Activated CD8-positive, alpha-beta T cell treated with anti-CD3 and anti-CD28 coated beads for 36 hours (primary cell): ENCODE results near the gene KCTD14. TPM values are rescaled to one million over a fixed set of nuclear protein-coding genes. Genes with fewer than 3 reads are reported as not detected.

Experiments
- ATAC-seq: fragments of 200-7000 bp; cut with Tn5 transposase; one replicate; pipeline ENCODE4 v1.10.0; 2021; ENCODE audit warnings: mild to moderate bottlenecking, moderate library complexity
- CTCF ChIA-PET: fragments of 350-600 bp; sonication (Branson Sonifier 250); formaldehyde crosslinking; loops from one replicate; lab custom pipeline; 2021; ENCODE audit warnings: antibody characterized with exemption; lab: Charles Lee
- POLR2A ChIA-PET: fragments of 350-600 bp; sonication (Branson Sonifier 250); formaldehyde crosslinking; loops from one replicate; lab custom pipeline; 2021; ENCODE audit warnings: antibody characterized with exemption; lab: Charles Lee
- DNase-seq: peaks from one replicate; pipeline ENCODE4 v3.0.0-alpha.2; 2020
- H3K27ac Mint-ChIP-seq: one replicate; pipeline ENCODE4 v1.8.0; 2021; ENCODE audit warnings: mild to moderate bottlenecking, mixed read lengths
- H3K27me3 Mint-ChIP-seq: one replicate; pipeline ENCODE4 v1.8.0; 2021; ENCODE audit warnings: mixed read lengths
- H3K36me3 Mint-ChIP-seq: one replicate; pipeline ENCODE4 v1.8.0; 2021; ENCODE audit warnings: low read depth, mixed read lengths
- H3K4me1 Mint-ChIP-seq: one replicate; pipeline ENCODE4 v1.8.0; 2021; ENCODE audit warnings: low read depth, mixed read lengths
- H3K4me3 Mint-ChIP-seq: one replicate; pipeline ENCODE4 v1.8.0; 2021; ENCODE audit warnings: mild to moderate bottlenecking, moderate library complexity, mixed read lengths
- H3K9me3 Mint-ChIP-seq: one replicate; pipeline ENCODE4 v1.8.0; 2021; ENCODE audit warnings: mixed read lengths
- CTCF ChIP-seq: fragments of 200-600 bp; IDR thresholded peaks from one replicate; pipeline ENCODE4 v1.8.0; 2022; ENCODE audit warnings: antibody characterized with exemption, mild to moderate bottlenecking
- intact Hi-C: fragments of 100-400 bp; cut with micrococcal nuclease; formaldehyde crosslinking; loops from one replicate; pipeline ENCODE4 v1.10.0; 2022
- total RNA-seq, 2 experiments: library from RNA; stranded (reverse); gene quantifications; one replicate each; pipeline ENCODE4 v1.2.3, GENCODE V29; 2021

Gene KCTD14
- total RNA-seq, 2 experiments from 2014 or later = 0.16 TPM; not detected in 1

DNA sequence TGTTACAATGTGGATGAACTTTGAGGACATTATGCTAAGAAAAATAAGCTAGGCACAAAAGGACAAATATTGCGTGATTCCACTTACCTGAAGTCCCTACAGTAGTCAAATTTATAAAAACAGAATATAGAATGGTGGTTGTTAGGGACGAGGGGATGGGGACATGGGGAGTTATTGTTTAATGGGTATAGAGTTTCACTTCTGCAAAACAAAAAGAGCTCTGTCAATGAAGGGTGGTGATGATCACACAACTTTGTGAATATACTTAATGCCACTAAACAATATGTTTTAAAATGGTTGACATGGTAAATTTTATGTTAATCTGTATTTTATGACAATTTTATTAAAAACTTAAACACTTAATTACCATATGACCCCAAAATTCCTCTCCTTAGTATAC lies 54.7 kb downstream of the KCTD14 start:
- ChIA-PET CTCF (no interaction called here), POLR2A (no interaction called here)
- no peaks in the 10 kb centered on the region for H3K27me3 Mint-ChIP-seq
- no peaks in the 10 kb centered on the region for H3K9me3 Mint-ChIP-seq
- no peak overlapping the region for H3K4me3 Mint-ChIP-seq
- H3K4me1 Mint-ChIP-seq = no peaks in the 10 kb centered on the region
- TF ChIP-seq CTCF = no peak
- H3K36me3 Mint-ChIP-seq = peaks cover 23% of the 10 kb centered on the region
- no peak overlapping the region for H3K27ac Mint-ChIP-seq
- DNase-seq (no peak), ATAC-seq (no peak)
- intact Hi-C loops = no loop called here

DNA sequence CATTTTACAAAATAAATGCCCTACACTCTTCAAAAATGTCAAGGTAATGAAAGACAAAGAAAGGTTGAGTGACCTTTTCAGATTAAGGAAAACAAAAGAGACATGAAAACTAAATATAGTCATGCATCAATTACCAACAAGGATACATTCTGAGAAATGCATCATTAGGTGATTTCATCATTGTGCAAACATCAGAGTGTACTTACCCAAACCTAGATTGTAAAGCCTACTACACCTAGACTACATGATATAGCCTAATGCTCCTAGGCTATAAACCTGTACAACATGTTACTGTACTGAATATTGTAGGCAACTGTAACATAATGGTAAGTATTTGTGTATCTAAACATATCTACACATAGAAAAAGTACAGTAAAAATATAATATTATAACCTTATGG lies 55.3 kb downstream of the KCTD14 start:
- Mint-ChIP-seq H3K4me1 (no peaks in the 10 kb centered on the region), H3K27ac (no peak overlapping the region), H3K36me3 (peaks cover 20% of the 10 kb centered on the region), H3K27me3 (no peaks in the 10 kb centered on the region), H3K4me3 (no peak overlapping the region), H3K9me3 (no peaks in the 10 kb centered on the region)
- TF ChIP-seq CTCF = no peak
- no peak for DNase-seq
- intact Hi-C loops = no loop called here
- POLR2A ChIA-PET = no interaction called here
- ATAC-seq = no peak
- CTCF ChIA-PET = no interaction called here

- Mint-ChIP-seq H3K4me1 (no peaks in the 10 kb centered on the region), H3K27ac (no peak overlapping the region), H3K9me3 (no peaks in the 10 kb centered on the region), H3K36me3 (peaks cover 20% of the 10 kb centered on the region), H3K27me3 (no peaks in the 10 kb centered on the region), H3K4me3 (no peak overlapping the region)
- POLR2A ChIA-PET = no interaction called here
- DNase-seq = no peak
- no peak for ATAC-seq
- TF ChIP-seq CTCF = no peak
- CTCF ChIA-PET = no interaction called here
- intact Hi-C loops = no loop called here
Measured at GRCh38 chr11:77967121-77967520, 56.0 kb downstream of the KCTD14 start.

- ChIA-PET CTCF (no interaction called here), POLR2A (no interaction called here)
- TF ChIP-seq CTCF = no peak
Measured at GRCh38 chr11:77966338-77966737, 56.7 kb downstream of the KCTD14 start.

More at GRCh38 chr11:77966338-77966737, 56.7 kb downstream of the KCTD14 start:
- Mint-ChIP-seq H3K9me3 (no peaks in the 10 kb centered on the region), H3K36me3 (peaks cover 18% of the 10 kb centered on the region), H3K4me3 (no peak overlapping the region), H3K27me3 (no peaks in the 10 kb centered on the region), H3K4me1 (no peaks in the 10 kb centered on the region), H3K27ac (no peak overlapping the region)
- intact Hi-C loops = no loop called here
- ATAC-seq = no peak
- no peak for DNase-seq

Other genes starting within 250 kb of the KCTD14 start
- gene RSF1, start 202.6 kb downstream of the KCTD14 start, total RNA-seq = 10 to 100 TPM; 45.4 to 47.7 TPM
- 1 to 10 TPM; 3.7 to 4.9 TPM for gene AAMDC, start 202.1 kb downstream of the KCTD14 start, total RNA-seq
- 10 to 100 TPM; 44.4 to 45.8 TPM for gene INTS4, start 28.6 kb downstream of the KCTD14 start, total RNA-seq
- gene THRSP, start 40.6 kb upstream of the KCTD14 start, total RNA-seq = not detected
- 100 to 1,000 TPM; 169 to 179 TPM for gene NDUFC2, start 56.6 kb upstream of the KCTD14 start, total RNA-seq
- gene ALG8, start 116.3 kb upstream of the KCTD14 start, total RNA-seq = 10 to 100 TPM; 45.5 to 47.7 TPM
- 1 to 10 TPM; 4.1 to 5.2 TPM for gene KCTD21, start 165.3 kb upstream of the KCTD14 start, total RNA-seq
- gene USP35, start 165.6 kb upstream of the KCTD14 start, total RNA-seq = 1 to 10 TPM; 6.8 to 7.7 TPM